COLO668 (cell line): ENCODE measurements around the gene ARHGDIB.
A peak's percentile ranks its signal among the peaks of the same experiment; 100 is the strongest.

Source experiments
- DNase-seq: peaks from one replicate; lab custom pipeline; 2025; ENCODE audit not compliant: unreplicated experiment; lab: John Stamatoyannopoulos, UW

ARHGDIB gene

DNA sequence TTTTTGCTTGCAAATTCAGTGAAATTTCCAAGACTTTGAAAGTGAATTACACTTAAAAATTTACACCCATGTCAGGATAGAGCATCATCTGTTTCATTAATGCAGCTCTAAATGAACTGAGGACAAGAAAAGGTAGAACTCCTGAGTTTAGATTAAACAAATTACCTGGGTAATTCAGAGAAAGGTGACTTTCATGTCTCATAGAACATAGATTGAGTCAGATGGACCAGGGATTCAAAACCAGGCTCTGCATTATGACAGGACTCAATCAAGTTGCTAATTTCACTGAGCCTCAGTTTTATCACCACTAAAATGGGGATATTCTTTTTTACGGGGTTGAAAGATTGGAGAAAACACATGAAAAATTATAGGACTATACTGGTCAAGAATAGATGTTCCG, 4.5 kb downstream of the ARHGDIB start:
- DNase-seq: no peak

DNA sequence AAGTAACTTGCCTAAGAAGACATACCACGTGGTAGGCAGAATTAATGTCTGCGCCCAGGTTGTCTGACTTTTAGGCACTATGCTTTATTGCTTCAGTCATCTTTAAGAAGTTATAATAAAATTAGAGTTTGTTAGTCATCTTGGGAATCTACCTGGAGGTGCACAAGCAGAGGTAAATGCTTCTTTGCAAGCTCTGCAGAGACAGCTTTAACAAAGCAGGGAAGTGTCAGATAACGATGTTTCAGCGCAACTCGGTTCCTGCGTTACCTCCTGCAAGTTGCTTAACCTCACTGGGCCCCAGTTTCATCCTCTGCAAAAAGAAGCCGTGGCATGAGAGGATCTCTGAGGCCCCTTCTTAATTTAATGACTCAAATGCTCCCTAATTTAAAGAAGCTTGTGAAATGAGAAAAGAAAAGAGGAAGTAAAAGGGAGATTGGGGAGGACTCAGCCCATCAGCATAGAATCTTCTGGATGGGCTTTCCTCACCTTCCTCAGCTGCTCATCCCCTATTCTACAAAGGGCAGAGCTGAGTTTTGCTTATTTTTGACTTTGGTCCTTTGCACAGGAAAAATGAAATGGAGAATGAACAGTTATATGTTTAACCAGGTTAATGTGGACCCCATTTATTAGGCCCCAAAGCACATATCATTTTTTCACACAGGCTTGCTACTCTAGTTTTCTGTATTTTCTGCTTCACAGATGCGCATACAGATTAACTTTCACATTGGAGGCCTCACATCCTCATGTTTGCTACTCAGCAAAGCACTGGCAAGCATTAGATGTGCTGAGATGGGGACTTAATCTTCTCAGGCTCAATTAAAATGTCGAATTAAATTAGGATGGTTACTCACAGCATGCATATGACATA, 5.1 kb downstream of the ARHGDIB start:
- DNase-seq: no peak

DNA sequence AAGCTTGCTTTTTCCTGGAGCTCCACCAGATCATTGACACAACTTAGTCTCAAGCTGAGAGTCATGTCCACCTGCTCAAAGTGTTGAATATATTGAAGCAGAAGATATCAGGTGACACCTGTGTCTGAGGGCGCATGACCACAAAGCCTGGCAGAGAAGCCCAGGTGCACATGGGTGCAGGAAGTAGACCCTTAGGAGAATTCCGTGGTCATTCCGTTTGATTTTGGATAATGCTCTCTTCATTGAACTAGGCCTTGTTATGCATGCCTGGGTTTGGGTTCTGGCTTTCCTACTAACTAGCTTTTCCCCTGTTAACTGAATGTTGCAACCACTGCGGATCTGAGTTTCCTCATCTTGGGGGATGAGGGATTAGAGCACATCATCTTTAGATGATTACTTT, 7.1 kb downstream of the ARHGDIB start:
- peak; percentile 29 for DNase-seq

DNA sequence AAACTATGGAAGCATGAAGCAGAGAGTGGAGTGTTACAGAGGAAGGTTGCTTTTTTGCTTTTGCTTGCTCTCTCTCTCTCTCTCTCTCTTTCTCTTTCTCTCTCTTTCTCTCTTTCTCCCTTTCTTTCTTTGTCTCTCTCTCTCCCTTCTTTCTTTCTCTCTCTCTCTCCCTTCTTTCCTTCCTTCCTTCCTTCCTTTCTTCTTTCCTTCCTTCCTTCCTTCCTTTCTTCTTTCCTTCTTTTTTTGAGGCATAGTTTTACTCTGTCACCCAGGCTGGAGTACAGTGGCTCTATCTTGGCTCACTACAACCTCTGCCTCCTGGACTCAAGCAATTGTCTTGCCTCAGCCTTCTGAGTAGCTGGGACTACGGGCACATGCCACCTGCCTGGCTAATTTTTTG, 7.6 kb downstream of the ARHGDIB start:
- DNase-seq: no peak

DNA sequence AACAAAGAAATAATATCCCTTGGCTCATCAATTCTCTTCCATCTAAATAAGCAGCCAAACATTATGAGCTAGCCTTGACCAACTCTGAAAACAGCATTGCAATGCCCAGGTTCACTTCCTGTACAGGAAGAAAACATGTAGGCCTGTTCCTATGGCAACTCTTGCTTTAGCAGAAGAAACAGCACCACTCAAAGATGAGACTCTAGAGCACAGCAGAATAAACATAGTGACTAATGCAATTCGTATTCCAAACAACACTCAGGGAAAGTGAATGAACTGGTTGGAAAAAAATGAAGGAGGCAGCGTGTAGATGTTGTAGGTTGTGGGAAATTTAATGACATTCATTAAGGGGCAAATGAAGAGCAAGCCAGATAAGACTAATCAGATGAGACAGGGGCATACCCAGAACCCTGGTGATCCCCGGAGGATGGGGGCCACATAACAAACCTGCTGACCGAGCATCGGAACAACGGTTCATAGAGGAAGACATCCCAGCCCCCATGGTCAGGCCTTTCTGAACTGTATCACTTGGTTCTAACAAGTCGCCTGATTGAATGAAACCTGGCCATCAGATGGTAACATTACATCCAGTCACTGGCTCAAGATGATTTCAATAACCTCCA, 9.0 kb downstream of the ARHGDIB start:
- DNase-seq: no peak

DNA sequence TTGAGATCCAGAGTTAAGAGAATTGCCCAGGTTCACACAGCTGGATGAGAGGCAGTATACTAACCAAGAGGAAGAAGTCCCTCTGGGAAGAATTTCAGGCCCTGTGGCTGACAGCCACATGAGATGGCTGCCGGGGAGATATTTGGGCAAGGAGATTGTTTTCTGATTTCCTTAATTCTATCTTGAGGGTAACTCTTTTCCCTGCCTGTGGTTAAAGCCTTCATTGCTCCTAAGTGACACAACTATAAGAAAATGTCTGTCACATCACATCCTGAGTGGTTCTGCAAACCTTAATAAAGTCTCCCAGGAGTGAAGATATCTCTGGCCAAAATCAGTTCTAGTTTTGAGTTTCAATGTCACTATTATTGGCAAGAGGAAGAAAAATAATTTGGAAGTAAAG, 9.6 kb downstream of the ARHGDIB start:
- DNase-seq: no peak

DNA sequence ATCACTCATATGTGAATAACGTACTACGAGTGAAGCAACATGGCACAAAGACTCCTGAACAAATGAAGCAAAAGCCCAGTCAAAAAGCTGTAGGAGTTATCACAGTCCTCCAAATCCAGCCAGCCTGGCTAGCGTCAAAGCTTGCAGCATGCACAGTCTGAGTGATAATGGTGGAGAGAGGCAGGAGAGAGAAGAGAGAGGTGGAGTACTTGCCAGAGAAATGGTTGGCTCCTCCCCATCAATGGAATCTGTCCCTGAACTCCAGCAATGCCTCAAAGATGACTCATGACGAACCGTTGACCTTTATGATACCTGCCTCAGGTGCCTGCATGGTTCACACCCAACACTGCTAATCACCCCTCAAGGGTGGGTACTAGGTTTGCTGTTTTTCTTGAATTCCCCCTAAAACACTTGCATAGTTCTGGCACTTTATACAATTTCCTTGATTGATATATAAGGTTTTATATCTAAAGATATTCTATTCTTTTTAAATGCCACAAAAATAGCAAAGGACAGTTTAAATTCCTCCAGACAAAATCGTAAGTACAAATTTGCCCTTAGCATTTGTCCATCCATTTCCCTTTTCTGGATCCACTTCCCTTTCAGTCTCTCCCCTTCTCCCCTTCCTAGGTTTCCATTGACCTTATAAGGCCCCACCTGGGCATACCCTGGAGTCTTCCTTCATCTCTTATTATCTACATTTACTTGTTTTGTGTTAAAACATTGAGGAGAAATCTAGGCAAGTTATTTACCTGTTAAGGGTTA, 10.2 kb downstream of the ARHGDIB start:
- no peak for DNase-seq

DNA sequence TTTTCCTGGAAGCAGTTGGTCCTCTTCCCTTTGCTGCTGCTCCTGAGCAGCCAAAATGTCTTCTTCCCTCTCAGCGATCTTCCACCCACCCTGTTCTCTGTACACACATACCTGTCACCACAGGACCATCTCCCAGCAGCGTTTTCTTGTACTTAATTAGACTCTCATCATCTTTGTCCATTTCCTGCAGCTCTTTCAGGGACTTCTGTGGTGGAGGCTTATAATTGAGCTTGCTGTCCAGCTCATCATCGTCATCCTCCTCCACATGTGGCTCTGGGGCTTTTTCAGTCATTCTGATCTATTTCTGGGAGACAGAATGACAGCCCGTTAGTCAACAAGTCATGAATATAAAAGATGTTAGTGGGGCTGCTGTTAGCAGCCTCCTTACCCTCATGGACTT, 11.0 kb downstream of the ARHGDIB start:
- no peak for DNase-seq

DNA sequence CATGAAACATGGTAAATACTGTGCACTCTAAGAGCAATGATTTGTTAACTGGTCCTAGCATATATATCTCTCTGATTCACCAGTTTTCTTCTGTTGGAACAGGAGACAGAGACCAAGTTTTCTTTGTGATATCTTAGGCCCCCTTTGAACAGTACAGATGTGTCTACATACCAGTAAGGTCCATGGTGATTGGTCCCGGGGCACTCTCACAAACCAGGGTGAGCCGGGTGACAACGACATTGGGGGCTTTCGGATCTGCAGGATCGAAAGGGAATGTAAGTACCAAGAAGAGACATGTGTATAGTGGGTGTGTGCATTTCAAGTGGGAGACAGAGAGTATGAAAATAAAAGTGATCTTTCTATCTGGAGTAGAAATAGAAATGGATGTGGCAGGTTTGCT, 11.8 kb downstream of the ARHGDIB start:
- no peak for DNase-seq

DNA sequence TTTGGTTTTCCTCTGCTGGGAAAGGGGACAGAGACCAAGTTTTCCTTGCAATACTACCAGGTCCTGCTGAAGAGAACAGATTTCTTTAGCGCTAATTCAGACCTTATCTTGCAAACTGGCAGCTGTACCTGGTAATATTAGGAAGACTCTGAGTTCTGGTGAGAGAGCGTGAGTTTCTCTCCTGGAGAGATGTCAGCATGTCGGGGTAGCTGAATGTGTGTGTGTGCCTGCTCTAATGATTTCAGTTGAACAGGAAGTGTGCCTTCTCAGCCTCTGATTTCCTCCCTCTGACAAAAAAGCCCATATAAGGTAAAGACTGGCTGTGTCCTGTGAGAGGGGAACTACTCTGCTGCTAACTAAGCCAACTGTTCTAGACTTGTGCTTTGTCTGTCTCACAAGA, 12.7 kb downstream of the ARHGDIB start:
- no peak for DNase-seq

DNA sequence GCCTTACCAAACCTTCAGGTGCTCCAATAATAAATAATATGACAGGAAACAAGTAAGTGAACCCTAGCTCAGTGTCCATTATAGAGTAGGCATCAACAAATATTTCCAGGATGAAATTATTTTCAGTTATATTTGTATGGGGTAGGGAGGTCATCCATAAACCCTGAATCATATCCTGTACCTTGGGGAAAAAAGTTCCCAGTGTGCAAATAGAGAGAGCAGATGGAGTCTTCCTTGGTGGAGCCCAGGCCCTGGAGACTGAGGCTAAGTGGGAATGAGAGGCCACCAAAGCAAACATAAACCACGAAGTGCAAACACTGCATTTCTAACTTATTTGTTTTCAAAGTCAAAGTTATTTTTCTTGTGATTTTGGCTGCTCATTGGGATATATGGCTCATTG, 14.5 kb downstream of the ARHGDIB start:
- DNase-seq: no peak

DNA sequence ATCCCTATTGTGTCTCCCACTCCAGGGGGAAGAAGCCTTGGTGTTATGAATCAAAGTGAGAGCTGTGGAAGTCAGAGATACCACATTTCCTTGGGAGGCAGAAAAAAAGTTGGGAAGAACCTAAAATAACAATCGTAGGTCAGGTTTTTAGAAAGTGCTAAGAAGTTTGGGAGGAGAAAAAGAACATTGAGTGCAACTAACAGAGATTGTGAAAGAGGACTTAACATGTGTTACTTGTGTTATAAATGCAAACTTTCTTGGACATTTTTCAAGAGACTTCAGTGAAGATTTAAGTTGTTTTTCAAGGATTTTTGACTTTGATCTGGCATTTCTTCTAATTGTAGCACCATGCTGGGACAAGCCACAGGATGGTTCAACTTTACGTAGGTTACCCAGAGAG, 15.2 kb downstream of the ARHGDIB start:
- DNase-seq: no peak

DNA sequence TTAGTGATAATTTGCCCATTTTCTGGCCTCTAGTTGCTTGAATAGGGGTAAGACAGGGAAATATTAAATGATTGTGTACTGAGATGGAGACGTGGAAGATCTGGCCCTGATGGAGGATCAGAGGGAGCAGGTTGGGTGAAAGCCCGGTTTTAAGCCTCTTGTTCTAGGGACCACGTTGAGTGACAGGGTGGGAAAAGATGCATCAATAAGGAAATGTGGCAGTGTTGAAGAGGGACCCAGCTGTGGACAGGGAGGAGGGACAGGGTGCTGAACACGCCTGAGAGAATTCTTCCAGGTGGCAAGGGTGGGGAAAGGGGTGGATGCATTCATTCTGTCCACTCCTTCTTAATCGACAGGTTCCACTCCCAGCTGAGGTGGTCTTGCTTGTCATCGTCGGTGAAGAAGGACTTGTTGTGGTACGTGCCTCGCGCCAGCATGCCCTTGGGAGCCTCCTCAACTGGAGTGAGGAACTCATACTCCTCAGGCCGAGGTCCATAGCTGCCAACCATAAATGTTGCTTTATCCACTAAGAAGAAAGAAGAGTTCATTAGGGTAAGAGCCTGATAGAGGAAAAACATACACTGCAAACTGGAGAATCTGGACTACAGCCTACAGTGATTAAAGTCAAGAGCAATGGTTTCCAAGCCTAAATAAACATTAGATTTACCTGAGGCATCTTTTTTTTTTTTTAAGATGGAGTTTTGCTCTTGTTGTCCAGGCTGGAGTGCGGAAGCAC, 19.0 kb downstream of the ARHGDIB start:
- no peak for DNase-seq

DNA sequence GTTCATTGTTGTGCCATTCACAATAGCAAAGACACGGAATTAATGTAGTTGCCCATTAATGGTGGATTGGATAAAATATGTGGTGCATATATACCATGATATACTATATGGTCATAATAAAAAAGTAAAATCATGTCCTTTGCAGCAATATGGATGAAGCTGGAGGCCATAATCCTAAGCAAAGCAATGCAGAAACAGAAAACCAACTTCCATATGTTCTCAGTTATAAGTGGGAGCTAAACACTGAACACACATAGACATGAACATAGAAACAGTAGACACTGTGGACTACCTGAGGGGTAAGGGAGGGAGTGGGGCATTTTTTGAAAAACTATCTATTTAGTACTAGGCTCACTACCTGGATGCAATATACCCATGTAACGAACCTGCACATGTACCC, 20.0 kb downstream of the ARHGDIB start:
- no peak for DNase-seq

DNA sequence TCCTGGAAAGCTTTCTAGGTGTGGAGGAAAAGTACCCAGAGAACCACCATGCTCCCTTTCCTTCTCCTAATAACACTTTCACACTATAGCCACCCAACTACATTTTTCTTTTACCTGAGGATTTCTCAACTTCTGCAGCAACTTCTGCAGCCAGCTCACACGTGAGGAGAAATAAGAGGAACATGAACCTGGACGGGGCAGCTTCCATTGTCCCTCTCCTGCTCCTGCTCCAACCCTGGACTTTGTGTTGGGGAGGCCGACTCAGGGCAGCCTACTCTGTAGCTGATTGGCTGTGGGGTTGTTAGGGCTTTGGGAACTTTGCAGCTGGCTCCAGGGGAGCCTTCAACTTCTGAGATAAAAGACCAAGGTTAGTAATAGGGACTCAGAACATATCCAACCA, 23.1 kb downstream of the ARHGDIB start, which contains the start of gene ERP27:
TSS of gene ERP27 (minus strand) at position 237 of the 400 bp plus-strand sequence. CDS start at position 208, 29 bp downstream.
- DNase-seq: no peak

DNA sequence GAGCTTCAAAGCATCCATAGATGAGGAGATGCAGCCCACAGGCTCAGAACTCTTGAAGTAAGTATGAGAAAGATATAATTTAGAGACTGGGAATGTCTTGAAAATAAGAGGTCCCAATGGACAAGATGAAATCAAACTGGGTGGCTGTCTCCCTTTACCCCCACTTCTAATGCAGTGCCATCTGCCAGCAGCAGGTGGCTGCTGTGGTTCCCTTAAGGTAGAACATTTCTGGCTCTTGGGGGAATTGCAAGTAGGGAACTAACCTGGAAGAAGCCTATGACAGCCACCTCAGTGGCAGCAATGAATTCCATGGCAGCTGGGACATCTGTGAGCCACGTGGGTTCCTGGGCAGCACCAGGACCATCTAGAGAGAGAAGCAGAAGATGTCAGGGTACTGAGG, 23.7 kb downstream of the ARHGDIB start:
- no peak for DNase-seq

DNA sequence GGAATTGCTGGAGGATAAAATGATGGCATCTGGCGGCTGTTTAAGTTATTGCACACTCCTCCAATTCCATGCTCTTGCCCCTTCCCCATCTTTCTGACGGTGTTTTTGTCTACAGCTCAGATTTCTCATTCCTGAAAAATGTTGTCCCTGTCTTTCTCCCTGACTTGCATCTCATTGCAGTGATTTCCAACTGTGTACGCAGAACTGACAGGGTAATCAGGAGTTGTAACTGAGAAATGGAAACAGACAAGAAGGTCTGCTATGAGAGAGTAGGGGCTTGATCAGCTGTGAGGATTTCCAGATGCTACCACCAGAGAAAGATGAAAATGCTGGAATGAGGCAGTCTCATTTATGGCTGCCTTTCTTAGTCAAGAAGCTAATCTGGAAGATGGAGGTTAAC, 24.4 kb downstream of the ARHGDIB start:
- DNase-seq: no peak

DNA sequence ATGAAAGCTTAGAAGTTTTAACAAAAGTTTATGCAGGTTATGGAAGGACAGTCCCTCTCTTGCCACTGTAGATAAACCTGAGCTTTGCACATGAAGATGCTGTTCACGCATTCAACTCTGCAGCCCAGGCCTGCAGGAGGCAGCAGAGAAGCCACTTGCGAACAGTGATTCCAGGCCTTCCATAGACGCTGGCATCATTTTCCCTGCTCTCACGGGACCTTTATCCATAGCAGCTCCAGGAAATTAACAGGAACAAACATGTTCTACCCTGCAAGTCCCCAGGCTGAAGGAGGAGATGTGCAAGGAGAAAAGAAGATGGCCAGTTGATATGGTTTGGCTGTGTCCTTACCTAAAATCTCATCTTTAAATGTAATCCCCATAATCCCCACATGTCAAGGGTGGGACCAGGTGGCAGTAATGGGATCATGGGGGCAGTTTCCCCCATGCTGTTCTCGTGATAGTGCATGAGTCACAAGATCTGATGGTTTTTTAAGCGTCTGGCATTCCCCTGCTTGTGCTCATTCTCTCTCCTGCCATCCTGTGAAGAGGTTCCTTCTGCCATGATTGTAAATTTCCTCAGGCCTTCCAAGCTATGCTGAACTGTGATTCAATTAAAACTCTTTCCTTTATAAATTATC, 25.1 kb downstream of the ARHGDIB start:
- no peak for DNase-seq

DNA sequence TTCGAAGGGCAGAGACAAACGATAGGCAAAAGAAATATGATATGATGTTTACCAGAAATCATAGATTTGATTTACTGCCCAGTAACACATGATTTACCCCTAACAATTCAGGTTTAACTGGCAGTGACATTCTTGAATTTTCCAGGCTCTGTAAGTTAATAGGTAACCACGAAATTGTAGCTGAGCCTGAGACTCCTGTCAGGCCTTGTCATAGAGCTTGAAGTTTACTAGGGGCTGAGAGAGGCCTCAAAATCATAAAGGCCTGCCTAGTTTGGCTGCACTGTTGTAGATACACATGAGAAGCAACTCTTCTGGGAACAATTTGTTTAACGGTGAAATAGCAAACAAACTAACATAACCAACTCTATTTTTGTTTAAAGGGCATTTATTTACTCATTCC, 26.4 kb downstream of the ARHGDIB start:
- DNase-seq: no peak

DNA sequence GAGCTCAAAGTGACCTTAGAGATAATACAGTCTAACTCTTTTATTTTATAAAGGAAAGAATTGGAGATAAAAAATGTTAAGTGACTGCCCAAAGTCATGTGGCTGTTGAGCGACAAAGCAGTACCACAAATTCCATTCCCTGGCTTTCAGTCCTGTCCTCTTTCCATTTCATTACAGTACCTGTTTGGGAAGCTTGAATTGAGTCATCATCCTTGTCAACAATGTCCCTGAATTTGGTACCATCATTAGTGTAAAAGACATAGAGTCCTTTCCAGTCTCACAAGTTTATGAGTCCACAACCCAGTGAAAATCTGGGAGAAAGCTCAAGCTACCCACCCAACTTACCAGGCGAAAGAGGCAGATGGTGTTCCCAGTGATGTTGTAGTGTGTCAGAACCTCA, 26.9 kb downstream of the ARHGDIB start:
- no peak for DNase-seq
